Measurements from ENCODE around the gene LAMA3.

LAMA3 gene, protein sequence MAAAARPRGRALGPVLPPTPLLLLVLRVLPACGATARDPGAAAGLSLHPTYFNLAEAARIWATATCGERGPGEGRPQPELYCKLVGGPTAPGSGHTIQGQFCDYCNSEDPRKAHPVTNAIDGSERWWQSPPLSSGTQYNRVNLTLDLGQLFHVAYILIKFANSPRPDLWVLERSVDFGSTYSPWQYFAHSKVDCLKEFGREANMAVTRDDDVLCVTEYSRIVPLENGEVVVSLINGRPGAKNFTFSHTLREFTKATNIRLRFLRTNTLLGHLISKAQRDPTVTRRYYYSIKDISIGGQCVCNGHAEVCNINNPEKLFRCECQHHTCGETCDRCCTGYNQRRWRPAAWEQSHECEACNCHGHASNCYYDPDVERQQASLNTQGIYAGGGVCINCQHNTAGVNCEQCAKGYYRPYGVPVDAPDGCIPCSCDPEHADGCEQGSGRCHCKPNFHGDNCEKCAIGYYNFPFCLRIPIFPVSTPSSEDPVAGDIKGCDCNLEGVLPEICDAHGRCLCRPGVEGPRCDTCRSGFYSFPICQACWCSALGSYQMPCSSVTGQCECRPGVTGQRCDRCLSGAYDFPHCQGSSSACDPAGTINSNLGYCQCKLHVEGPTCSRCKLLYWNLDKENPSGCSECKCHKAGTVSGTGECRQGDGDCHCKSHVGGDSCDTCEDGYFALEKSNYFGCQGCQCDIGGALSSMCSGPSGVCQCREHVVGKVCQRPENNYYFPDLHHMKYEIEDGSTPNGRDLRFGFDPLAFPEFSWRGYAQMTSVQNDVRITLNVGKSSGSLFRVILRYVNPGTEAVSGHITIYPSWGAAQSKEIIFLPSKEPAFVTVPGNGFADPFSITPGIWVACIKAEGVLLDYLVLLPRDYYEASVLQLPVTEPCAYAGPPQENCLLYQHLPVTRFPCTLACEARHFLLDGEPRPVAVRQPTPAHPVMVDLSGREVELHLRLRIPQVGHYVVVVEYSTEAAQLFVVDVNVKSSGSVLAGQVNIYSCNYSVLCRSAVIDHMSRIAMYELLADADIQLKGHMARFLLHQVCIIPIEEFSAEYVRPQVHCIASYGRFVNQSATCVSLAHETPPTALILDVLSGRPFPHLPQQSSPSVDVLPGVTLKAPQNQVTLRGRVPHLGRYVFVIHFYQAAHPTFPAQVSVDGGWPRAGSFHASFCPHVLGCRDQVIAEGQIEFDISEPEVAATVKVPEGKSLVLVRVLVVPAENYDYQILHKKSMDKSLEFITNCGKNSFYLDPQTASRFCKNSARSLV (N-terminal part only)

DNA sequence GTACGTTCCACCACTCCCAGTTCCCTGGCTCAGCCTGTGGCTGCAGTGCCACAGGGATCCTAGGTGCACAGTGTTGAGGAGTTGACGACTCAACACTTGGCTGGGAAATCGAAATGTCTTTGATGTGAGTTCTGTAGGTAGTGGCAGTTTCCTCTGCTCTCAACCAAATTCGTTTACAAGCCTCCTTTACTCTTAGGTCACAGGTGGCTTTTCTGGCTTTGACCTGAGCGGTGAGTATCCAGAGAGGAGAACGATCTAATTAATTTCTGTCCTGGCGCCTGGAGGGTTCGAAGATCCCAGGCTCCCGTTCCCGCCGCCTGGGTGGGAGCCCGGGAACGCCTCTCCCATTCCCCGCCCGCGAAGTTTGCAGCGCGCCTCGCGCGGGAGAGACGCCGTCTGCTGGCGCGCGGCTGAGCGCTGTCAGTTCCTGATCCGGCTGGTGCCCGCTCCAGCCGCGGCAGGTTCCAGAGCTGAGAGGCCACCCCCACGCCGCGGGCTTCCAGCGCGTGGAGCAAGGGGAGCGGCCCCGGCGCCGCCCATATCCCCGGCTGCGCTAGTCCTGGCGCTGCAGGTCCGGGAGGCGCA, at the start of gene LAMA3:
Gene LAMA3 (plus strand): TSS at position 423 of the 585 bp plus-strand sequence. CDS start 231 bp downstream, outside the sequence.
- no peak for DNase-seq (ENCODE audit: low spot score)

DNA sequence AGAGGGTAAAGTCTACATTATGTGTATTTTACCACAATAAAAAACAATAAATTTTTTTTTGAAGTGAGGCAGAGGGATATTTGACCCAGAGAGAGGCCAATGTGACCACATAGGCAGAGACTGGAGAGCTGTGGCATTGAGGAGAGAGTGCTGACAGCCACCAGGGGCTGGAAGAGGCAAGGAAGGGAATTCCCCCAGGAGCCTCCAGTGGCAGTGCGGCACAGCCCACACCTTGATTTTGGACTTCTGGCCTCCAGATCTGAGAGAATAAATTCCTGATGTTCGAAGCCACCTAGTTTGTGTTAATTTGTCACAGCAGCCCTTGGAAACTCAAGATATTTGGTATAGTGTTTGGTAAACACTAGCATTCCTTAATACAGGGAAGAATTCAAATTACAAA, 49.2 kb upstream of the LAMA3 start:
- DNase-seq (ENCODE audit: low spot score) = no peak

DNA sequence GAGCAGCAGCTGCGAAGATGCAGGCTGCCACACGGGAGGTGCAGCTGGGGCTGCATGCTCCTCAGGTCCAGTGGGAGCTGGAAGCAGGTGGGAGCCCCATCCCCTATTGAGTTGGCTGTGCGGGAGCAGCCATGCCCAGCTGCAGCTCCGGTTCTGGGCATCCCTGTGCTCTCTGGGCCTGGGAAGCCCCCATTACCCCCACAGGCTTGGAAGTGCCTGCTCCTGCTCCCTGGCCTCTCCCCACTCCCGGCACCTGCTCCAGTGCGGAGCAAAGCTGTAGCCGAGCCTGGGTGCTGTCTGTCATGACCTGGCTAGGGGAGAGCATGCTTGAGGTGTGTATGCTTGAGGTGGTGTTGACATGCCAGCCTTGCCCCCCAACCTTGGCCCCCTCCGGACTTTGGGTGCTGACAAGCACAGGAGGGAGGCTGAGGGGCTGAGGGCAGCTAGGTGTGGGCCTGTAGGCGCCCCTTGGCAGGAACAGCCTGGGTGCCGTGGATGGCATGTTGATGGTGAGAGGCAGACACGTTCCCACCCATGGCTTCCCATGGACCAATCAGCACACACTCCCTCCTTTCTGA, 48.0 kb upstream of the LAMA3 start:
- DNase-seq (ENCODE audit: low spot score) = no peak

DNA sequence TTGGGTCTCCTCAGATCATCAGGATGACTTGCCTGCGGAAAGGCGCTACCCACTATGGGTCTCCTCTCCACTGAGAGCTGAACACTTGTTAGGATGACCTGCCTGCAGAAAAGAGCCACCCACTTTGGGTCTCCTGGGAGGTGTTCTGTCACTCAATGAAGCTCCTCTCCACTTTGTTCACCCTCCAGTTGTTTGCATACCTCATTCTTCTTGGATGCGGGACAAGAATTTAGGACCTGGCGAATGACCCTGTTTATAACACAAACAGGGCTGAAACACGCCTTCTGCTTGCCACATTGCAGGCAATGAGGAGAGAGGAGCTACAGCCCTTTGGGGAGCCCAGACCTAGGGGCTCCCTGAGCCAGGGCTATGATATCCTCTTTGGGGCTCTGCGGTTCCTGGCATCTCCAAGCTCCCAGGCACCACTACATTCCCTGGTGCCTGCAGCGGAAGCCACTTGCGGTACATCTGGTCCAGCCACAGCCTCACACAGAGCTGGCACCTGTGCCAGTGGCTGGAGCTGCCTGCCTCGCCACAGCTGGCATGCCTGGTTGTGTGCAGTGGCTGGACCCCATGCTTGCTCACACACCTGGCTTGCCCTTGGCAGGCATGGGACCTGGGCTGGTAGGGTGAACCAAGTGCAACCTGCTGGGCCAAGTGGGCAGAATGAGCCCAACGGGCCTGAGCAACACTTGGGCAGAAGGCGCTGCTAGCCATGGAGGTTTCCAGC, 47.2 kb upstream of the LAMA3 start:
- no peak for DNase-seq (ENCODE audit: low spot score)

DNA sequence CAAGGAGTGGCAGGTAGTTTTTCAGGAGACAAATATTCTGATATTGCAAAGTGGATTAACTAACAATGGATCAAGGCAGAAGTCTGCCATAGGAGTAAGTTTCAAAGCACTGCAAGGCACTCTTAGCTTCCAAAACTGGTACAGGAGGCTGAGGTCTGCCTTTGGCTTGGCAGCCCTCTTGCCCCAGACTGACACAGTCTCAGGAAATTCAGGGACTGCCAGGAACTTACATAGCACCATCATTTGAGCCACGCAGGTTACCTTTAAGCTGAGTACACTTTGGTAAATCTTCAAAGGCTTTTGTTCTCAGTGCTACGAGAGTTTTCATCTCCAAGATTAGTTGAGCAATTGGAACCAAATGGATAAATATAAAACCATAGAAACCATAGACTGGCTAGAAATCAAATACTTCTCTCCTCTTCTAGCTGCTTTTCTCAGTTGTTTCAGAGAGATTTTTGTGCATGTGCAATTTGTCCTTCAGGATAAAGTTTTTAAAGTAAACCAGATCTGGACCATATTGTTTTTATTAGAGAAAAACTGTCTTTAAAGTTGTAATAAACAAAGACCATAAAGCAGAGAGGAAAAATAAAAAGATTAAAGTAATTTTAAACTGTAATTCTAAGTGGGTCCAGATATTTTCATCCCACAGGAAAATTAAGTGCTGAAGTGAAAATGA, 45.3 kb upstream of the LAMA3 start:
- no peak for DNase-seq (ENCODE audit: low spot score)

DNA sequence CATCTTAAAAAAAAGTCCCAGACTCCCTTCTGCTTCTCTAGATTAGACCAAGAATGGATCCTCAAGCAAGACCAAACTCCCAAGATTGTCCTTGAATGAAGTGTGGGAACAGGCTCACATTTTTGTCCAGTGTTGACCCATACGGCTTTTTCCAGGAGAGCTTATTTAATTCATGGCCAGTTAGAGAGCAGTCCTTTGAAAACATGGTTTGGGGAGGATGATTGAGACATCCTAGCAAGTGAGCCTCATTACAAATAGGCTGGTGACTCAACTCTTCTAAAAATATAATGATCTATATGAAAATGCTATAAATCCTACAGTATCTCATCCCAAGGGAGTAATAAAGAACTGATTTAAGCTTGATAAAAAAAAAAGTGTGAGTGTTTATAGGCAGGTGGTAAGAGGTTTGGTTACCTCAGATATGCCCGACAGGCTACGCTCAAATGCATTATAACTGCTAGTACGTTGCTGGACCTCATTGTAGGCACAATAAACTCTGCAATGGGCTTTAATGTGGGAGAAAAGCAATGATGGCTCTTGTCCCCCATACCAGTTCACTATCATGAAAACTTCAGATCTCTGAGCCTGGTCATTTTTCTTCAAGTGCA, 43.6 kb upstream of the LAMA3 start:
- no peak for DNase-seq (ENCODE audit: low spot score)

DNA sequence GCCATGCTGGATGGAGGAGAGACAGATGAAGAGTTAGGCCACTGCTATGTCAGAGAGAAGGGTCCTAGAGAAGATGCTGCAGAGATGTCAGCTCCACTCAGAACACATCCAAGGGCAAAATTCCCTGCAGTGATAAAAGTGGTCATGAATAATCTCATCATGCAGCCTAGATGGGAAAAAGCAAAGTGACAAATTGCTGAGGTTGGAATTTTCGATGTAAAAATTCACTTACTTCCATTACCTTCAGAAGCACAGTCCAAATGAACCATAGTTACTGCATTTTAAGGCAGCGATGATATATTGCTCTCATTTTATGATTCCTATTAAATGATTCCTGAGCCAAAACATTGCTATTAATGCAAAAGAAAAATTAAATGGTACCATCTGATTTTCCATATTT, 43.0 kb upstream of the LAMA3 start:
- no peak for DNase-seq (ENCODE audit: low spot score)

DNA sequence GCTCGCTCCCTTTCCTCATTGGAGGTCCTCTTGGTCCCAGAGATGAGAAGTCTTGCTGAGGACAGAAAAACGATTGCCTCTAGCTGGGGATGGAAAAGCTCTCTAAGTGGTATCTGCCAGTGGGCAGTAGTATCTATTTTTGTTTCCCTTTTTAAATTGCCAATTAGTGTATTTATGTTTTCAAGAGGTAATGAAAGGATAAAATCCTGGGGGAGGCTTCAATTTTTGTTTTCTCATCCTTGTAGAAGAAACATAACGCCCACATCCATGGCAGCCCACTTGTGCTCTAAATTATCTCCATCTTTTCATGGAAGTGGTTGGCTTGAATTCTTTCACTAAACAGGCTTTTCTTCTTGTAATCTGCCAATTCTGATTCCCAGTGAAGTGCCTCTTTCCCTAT, 40.8 kb upstream of the LAMA3 start:
- no peak for DNase-seq (ENCODE audit: low spot score)

DNA sequence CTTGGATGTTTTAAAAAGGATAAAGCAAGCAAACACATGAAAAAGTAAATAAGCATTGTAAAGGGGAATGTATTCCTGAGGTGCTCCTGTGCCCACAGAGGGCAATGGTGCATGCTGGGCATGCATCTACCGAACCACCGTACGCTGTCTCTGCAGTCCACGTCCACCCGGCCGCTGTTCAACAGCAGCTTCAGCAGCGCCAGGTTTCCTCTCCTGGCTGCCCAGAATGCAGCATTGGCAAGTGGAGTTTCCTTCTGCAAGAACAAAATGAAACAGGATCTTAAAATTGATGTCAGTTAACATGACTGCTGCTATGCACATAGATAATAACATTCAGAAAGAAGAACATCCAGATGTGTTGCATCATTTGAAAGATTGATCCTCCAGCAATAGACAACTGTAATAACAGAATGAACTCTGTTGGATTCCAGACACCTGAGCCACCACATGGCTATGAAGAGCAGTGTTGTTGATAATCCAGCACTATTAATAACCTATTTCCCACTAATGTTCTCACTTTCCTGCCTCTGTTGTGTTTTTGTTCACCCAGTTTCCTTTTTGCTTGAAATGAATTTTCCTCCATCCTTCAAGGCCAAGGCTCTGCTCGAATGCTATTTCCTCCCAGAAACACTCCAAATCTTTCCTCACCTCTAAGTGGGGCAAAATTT, 40.2 kb upstream of the LAMA3 start:
- DNase-seq (ENCODE audit: low spot score) = no peak

DNA sequence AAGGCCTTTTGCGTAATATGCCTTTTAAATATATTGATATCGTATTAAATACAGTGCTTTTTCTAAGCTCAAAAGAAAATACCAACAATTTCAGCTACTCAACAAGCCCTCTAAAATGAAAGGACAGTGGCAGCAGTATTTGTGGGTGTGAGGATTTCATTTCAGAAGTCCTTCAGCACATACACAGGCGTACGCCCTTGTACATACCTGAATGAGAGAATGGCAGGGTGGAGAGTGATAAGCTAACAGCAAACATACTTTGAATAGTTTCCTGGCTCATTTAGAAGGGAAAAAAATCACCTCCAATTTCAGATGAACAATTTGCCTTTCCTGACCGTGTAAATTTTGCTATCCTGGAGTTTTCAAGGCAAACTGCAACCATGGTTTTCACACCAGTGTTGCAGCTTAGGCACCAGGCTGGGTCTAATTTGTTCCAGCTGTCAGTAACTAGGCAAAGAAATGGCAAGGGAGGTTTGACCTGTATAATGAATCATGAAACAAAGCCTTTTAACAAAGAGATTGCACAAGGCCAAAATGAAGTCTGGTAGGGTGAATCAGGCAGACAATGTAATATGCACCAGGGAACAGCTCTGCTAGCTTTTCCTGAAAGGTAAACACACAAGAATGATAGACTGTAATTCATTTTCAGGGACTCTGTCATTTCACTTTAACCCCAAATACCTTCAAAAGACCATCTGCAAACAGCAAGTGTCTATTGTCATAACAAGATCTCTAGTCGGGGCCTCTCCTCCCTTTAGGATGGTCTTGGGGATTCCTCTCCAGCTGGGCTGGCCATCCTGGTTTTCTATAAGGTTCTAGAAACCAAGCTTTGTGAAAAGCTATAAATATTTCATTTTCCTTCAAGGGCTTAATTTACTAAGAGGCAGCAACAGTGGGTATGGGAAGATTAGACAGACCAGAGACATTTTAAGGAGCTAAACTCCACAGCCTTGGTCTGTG, 38.0 kb upstream of the LAMA3 start:
- no peak for DNase-seq (ENCODE audit: low spot score)

DNA sequence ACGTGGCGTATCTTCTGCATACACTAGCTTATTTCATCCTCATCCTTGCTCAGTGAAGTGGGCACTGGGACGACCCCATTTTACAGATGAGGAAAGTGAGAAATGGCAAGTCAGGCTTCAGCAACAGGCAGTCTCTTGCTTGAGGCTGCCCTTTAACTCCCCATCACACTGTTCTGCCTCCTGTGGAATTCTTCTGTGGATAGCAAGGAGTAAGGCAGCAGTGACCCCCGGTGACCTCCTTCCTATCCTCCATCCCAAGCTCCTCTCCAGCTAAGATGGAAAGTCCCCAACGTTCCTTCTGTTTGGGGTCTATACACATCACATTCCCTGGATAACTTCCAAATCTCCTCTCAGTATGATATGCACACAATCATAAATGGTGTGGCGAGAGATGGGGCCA, 37.0 kb upstream of the LAMA3 start:
- DNase-seq (ENCODE audit: low spot score) = no peak

DNA sequence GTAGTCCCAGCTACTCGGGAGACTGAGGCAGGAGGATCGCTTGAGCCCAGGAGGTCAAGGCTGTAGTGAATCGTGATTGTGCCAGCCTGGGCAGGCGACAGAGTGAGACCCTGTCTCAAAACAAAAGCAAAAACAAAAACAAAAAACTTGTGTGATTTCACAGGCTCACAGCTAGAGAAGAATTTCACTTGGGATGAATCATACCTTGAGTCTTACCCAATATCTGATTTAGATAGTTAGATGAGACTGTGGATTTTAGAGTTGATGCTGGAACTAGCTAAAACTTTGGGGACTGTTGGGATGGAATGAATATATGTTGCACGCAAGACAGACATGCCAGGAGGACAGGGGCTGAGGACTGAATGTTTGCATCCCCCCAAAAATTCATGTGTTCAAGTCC, 31.0 kb upstream of the LAMA3 start:
- no peak for DNase-seq (ENCODE audit: low spot score)

DNA sequence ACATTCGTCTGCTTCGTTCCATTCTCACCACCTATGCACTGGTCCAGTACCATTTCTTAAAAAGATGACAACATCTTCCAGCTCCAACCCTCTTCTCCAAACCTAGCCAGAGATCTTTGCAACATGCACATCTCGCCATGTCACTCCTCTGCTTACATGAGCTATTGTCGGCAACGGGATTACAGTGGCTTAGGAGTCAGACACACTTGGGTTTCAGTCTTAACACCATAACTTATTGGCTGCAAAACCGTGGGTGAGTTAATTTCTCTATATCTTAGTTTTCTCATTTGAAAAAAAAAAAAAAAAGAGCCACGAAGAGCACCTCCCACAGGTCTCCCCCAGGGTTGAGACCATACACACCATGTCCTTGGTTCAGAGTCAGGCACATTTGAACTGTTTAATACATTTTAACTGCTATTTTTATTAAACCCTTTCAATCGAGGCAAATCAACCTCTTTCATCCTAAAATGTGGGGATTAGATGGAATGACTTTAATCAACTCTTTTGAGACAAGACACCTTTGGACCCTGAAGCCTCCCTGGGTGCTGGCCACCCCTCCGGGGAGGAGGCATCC, 27.4 kb upstream of the LAMA3 start:
- DNase-seq (ENCODE audit: low spot score) = no peak

DNA sequence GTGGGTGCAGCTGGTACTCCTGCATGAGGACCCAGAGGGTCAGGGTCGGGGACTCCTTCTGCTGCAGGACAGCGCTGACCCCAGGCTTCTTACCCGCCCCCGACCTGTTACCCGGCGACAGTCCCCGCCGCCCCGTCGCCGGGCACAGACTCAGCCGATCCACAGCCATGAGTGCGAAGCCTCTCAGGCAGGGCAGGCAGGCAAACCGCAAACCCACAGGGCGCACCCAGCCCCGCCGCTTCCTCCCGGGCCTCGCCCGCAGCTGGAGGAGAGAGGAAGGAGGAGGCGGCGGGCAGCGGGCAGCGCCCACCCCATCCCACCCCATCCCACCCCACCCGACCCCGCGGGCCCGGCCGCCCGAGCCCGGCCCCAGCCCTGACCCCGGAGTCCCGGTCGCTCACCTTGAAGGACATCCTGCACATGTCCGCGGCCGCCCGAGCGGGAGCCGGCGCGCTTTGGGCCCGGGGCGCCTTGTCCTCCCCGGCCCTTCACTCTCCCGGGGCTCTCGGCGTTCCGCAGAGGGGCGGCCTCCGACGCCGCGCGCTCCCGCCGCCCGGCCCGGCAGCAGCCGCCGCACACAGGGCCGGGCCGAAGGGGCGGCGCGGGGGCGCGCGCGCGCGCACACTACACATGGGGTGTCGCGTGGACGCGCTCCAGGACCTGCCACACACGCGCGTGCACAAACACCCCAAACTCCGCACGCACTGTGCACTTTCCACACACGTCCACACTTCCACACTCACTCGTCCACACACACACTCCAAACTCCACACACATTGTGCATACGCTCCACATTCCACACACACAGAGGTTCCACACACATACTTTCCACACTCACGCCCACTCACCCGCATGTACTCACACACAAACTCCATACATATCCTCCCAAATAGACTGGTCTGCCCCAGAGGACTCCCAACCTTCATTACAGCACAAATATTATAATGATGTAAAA, 26.7 kb upstream of the LAMA3 start, which contains the start of gene ANKRD29:
Gene ANKRD29 (minus strand): TSS at position 603 of the 955 bp plus-strand sequence. CDS start 181 bp downstream, at position 422.
- no peak for DNase-seq (ENCODE audit: low spot score)

DNA sequence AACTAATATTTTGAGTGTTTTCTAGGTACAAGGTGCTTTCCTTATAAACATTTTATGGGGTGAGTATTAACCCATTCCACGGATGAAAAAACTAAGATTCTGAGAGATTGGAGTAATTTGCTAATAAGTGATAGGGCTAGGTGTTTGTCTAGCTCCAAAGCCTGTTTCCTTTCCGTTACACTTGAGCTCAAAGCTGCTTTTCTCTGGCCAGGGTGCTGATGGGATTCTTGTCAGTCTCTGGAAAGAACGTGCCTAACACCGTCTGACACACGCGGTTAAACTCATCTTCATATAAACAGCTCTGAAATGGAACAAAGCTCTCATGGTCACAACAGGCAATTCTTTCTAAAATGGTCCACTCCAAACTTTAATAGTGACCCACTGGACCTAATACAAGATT, 24.6 kb upstream of the LAMA3 start:
- no peak for DNase-seq (ENCODE audit: low spot score)

DNA sequence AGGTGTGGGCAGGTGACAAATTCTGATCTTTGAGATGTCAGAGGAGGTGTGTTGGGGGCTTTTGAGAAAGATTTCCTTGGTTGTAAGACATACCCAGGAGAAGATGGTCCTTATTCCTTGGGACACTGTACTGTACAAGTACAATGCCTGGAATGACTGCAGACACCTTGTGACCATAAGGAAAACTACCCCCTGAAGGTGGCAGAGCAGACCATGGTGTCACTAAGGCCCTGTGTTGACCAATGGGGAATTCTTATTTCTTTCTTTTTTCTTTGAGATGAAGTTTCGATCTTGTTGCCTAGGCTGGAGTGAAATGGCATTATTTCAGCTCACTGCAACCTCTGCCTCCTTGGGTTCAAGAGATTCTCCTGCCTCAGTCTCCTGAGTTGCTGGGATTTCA, 22.1 kb upstream of the LAMA3 start:
- no peak for DNase-seq (ENCODE audit: low spot score)

DNA sequence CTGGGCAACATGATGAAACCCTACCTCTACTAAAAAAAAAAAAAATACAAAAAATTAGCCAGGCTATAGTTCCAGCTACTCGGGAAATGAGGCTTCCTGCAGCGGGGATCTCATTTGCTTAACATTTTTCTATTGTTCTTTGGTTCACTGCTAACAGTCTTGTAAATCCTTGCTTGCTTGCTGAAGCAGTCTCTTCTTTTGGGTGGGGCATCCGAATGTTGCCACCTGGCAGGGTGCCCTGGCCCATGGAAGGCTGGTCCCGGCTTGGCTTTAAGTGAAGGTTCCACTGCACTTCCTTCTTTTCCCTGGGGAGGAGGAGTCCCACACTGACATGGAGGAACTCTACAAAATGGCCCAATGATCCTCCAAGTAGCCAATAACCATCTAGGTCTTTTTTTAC, 20.5 kb upstream of the LAMA3 start:
- no peak for DNase-seq (ENCODE audit: low spot score)

Data from hematopoietic multipotent progenitor cell treated with erythropoietin and hydrocortisone succinate and interleukin-3 and kit ligand, for 15 days (in vitro differentiated cells).